Ishikawa (cell line): ENCODE results near the gene HNMT.
A peak's percentile ranks its signal among the peaks of the same experiment; 100 is the strongest.

Experiments
- CEBPB ChIP-seq: IDR thresholded peaks from 2 replicates; pipeline ENCODE4 v1.6.1; 2012
- CREB1 ChIP-seq: IDR thresholded peaks from 2 replicates; pipeline ENCODE4 v1.6.1; 2012; ENCODE audit warnings: low read depth
- EGR1 ChIP-seq: IDR thresholded peaks from 2 replicates; pipeline ENCODE4 v1.6.1; 2012
- EP300 ChIP-seq: IDR thresholded peaks from 2 replicates; pipeline ENCODE4 v1.6.1; 2012; ENCODE audit warnings: borderline replicate concordance
- FOXM1 ChIP-seq: IDR thresholded peaks from 2 replicates; pipeline ENCODE4 v1.6.1; 2012; ENCODE audit warnings: low read depth, borderline replicate concordance
- MAX ChIP-seq: IDR thresholded peaks from 2 replicates; pipeline ENCODE4 v1.6.1; 2012
- NFIC ChIP-seq: IDR thresholded peaks from 2 replicates; pipeline ENCODE4 v1.6.1; 2012
- RAD21 ChIP-seq: IDR thresholded peaks from 2 replicates; pipeline ENCODE4 v1.6.1; 2012; ENCODE audit warnings: low read depth
- REST ChIP-seq: IDR thresholded peaks from 2 replicates; pipeline ENCODE4 v1.6.1; 2012; ENCODE audit warnings: low read depth, mild to moderate bottlenecking
- TAF1 ChIP-seq: IDR thresholded peaks from 2 replicates; pipeline ENCODE4 v1.6.1; 2012; ENCODE audit warnings: low read depth, mild to moderate bottlenecking
- TCF12 ChIP-seq: IDR thresholded peaks from 2 replicates; pipeline ENCODE4 v1.6.1; 2012; ENCODE audit warnings: low read depth
- TEAD4 ChIP-seq: IDR thresholded peaks from 2 replicates; pipeline ENCODE4 v1.6.1; 2012
- YY1 ChIP-seq: IDR thresholded peaks from 2 replicates; pipeline ENCODE4 v1.6.1; 2012; ENCODE audit warnings: low read depth
- ZBTB7A ChIP-seq: IDR thresholded peaks from 2 replicates; pipeline ENCODE4 v1.6.1; 2012; ENCODE audit warnings: low read depth
- TF ChIP-seq, protein P1 (sequence below): IDR thresholded peaks from 2 replicates; pipeline ENCODE4 v1.6.1; 2012

HNMT gene

GRCh38 chr2:138012082-138012481 lies 47.8 kb downstream of the HNMT start:
- TF ChIP-seq ZBTB7A = no peak
- TF ChIP-seq TAF1 = no peak
- TF ChIP-seq YY1 = no peak
- TF ChIP-seq FOXM1 = no peak
- 0 out of 2 replicates have a peak, but pooled peaks have one; percentile 24 for TF ChIP-seq CEBPB

- no peak for TF ChIP-seq TEAD4
- no peak for TF ChIP-seq YY1
- no peak for TF ChIP-seq ZBTB7A
- no peak for TF ChIP-seq MAX
- TF ChIP-seq EGR1 = no peak
- TF ChIP-seq, protein P1, sequence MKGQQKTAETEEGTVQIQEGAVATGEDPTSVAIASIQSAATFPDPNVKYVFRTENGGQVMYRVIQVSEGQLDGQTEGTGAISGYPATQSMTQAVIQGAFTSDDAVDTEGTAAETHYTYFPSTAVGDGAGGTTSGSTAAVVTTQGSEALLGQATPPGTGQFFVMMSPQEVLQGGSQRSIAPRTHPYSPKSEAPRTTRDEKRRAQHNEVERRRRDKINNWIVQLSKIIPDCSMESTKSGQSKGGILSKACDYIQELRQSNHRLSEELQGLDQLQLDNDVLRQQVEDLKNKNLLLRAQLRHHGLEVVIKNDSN = no peak
- no peak for TF ChIP-seq TAF1
- TF ChIP-seq REST = no peak
- no peak for TF ChIP-seq EP300
- TF ChIP-seq FOXM1 = no peak
- TF ChIP-seq CEBPB = no peak
- no peak for TF ChIP-seq TCF12
- TF ChIP-seq CREB1 = no peak
- TF ChIP-seq NFIC = no peak
- no peak for TF ChIP-seq RAD21
Measured at GRCh38 chr2:138012968-138013367, 48.7 kb downstream of the HNMT start.

GRCh38 chr2:138013639-138014038 lies 49.4 kb downstream of the HNMT start:
- TF ChIP-seq MAX (no peak), FOXM1 (no peak), YY1 (no peak), TCF12 (no peak), ZBTB7A (no peak), CREB1 (no peak), EP300 (no peak), TEAD4 (no peak), CEBPB (no peak), TAF1 (no peak), EGR1 (no peak), NFIC (no peak), RAD21 (no peak), REST (no peak)
- TF ChIP-seq, protein P1 = no peak

GRCh38 chr2:138015494-138015893 lies 51.2 kb downstream of the HNMT start:
- TF ChIP-seq YY1 (no peak), EGR1 (no peak), CREB1 (no peak), NFIC (no peak), CEBPB (no peak), REST (no peak), TEAD4 (no peak), TAF1 (no peak), EP300 (no peak), MAX (no peak), TCF12 (no peak), FOXM1 (no peak), ZBTB7A (no peak), RAD21 (no peak)
- TF ChIP-seq, protein P1 = no peak
